Renal cortex interstitium (tissue), 11 donors: ENCODE measurements around the gene PHTF2. TPM values are rescaled to one million over a fixed set of nuclear protein-coding genes. Genes with fewer than 3 reads are reported as not detected.

ENCODE experiments used
- DNase-seq, 11 donors: peaks; one replicate each; pipeline ENCODE4 v3.0.0-alpha.2; 2013; ENCODE audit warnings: low read depth in 9 of 11, low spot score in 4 of 11; ENCODE audit errors: extremely low read depth in 1 of 11
- polyA plus RNA-seq, 3 donors: library from polyadenylated mRNA; unstranded; fragments of 120-200 nt; gene quantifications; one replicate each; pipeline ENCODE4 v1.2.1, GENCODE V29; 2013; ENCODE audit not compliant: insufficient read length in 3 of 3

Gene PHTF2
- polyA plus RNA-seq, 3 donors, result 22.4 to 32.1 (median 25.6) TPM

GRCh38 chr7:77786018-77786417 is 12.6 kb upstream of the PHTF2 start:
- no peak for DNase-seq

- no peak for DNase-seq
These were observed 11.8 kb upstream of the PHTF2 start for GRCh38 chr7:77786741-77787140.

GRCh38 chr7:77788327-77788902 is 10.2 kb upstream of the PHTF2 start:
- no peak for DNase-seq

GRCh38 chr7:77791336-77791735 is 7.2 kb upstream of the PHTF2 start:
- no peak for DNase-seq

GRCh38 chr7:77791956-77792355 is 6.6 kb upstream of the PHTF2 start:
- no peak for DNase-seq

GRCh38 chr7:77794000-77794399 is 4.6 kb upstream of the PHTF2 start:
- no peak for DNase-seq

- no peak for DNase-seq
These were observed 2.5 kb upstream of the PHTF2 start for GRCh38 chr7:77796109-77796508.

- no peak for DNase-seq
These were observed 1.6 kb upstream of the PHTF2 start for GRCh38 chr7:77796960-77797359.

- DNase-seq, result peak in 1 of 11 donors; percentile 26
These were observed 709 bp upstream of the PHTF2 start for GRCh38 chr7:77797734-77798393.

GRCh38 chr7:77799078-77799964 is 748 bp downstream of the PHTF2 start:
- DNase-seq, result peak in 10 of 11 donors; percentile 26 to 48 (median 42)

GRCh38 chr7:77800158-77800557 is 1.6 kb downstream of the PHTF2 start:
- DNase-seq, result no peak

GRCh38 chr7:77800730-77801129 is 2.2 kb downstream of the PHTF2 start:
- DNase-seq, result no peak

- DNase-seq, result no peak
These were observed 4.2 kb downstream of the PHTF2 start for GRCh38 chr7:77802557-77803405.

GRCh38 chr7:77806425-77806824 is 7.9 kb downstream of the PHTF2 start:
- DNase-seq, result no peak

- no peak for DNase-seq
These were observed 9.9 kb downstream of the PHTF2 start for GRCh38 chr7:77808517-77808916.

GRCh38 chr7:77811516-77812289 is 13.1 kb downstream of the PHTF2 start:
- DNase-seq, result no peak

GRCh38 chr7:77812290-77812685 is 13.7 kb downstream of the PHTF2 start:
- DNase-seq, result no peak

- no peak for DNase-seq
These were observed 14.6 kb downstream of the PHTF2 start for GRCh38 chr7:77813180-77813579.

- DNase-seq, result no peak
These were observed 20.4 kb downstream of the PHTF2 start for GRCh38 chr7:77819021-77819420.
